Naive thymus-derived CD4-positive, alpha-beta T cell (primary cell): Measurements from ENCODE around the gene TMEM247. TPM values are rescaled to one million over a fixed set of nuclear protein-coding genes. Genes with fewer than 3 reads are reported as not detected.

Experiments
- ATAC-seq: fragments of 150-1000 bp; cut with Tn5 transposase; 2 replicates; pipeline ENCODE4 v1.10.0; 2021; ENCODE audit warnings: mild to moderate bottlenecking, moderate library complexity
- CTCF ChIA-PET: fragments of 350-600 bp; sonication (Branson Sonifier 250); formaldehyde crosslinking; loops from one replicate; lab custom pipeline; 2021; ENCODE audit warnings: antibody characterized with exemption; lab: Charles Lee
- POLR2A ChIA-PET: fragments of 350-600 bp; sonication (Branson Sonifier 250); formaldehyde crosslinking; loops from one replicate; lab custom pipeline; 2021; ENCODE audit warnings: antibody characterized with exemption, inconsistent platforms; lab: Charles Lee
- DNase-seq, 9 donors: peaks; one replicate each; pipeline versions ENCODE4 v3.0.0 to v3.0.0-alpha.2; 2020 to 2022; ENCODE audit warnings: mixed read lengths in 1 of 9
- H3K27ac ChIP-seq: one replicate; pipeline ENCODE4 v1.7.0; 2013; ENCODE audit warnings: mild to moderate bottlenecking, low read depth, low read length, moderate library complexity
- H3K27me3 ChIP-seq, 2 donors: one replicate each; pipeline ENCODE4 v1.7.0; 2013; ENCODE audit warnings: low read length in 2 of 2, mild to moderate bottlenecking in 2 of 2, moderate library complexity in 2 of 2; ENCODE audit not compliant: control insufficient read depth in 2 of 2, insufficient read depth in 2 of 2
- H3K36me3 ChIP-seq, 3 experiments: 1 replicate in 2 of 3; 2 replicates in 1 of 3; pipeline ENCODE4 v1.7.0; 2013; ENCODE audit warnings: low read length in 3 of 3, mild to moderate bottlenecking in 3 of 3, moderate library complexity in 1 of 3; ENCODE audit not compliant: insufficient read depth in 3 of 3, control insufficient read depth in 2 of 3
- H3K4me1 ChIP-seq, 2 donors: one replicate each; pipeline ENCODE4 v1.7.0; 2013; ENCODE audit warnings: low read length in 2 of 2, mild to moderate bottlenecking in 2 of 2, moderate library complexity in 1 of 2; ENCODE audit not compliant: control insufficient read depth in 2 of 2, insufficient read depth in 2 of 2
- H3K4me3 ChIP-seq: 2 replicates; pipeline ENCODE4 v1.7.0; 2013; ENCODE audit warnings: mild to moderate bottlenecking, low read length
- H3K9me3 ChIP-seq, 3 experiments: 1 replicate in 2 of 3; 2 replicates in 1 of 3; pipeline ENCODE4 v1.7.0; 2013; ENCODE audit warnings: low read length in 3 of 3; ENCODE audit not compliant: control insufficient read depth in 2 of 3
- H3K27ac Mint-ChIP-seq, 9 donors: one replicate each; pipeline ENCODE4 v1.8.0; 2020 to 2022; ENCODE audit warnings: mixed read lengths in 9 of 9, mild to moderate bottlenecking in 8 of 9, moderate library complexity in 5 of 9, inconsistent platforms in 2 of 9
- H3K27me3 Mint-ChIP-seq, 5 donors: one replicate each; pipeline ENCODE4 v1.8.0; 2021 to 2022; ENCODE audit warnings: mixed read lengths in 5 of 5, mild to moderate bottlenecking in 1 of 5
- H3K36me3 Mint-ChIP-seq, 5 donors: one replicate each; pipeline ENCODE4 v1.8.0; 2020 to 2022; ENCODE audit warnings: mixed read lengths in 5 of 5, mild to moderate bottlenecking in 3 of 5, inconsistent platforms in 1 of 5
- H3K4me1 Mint-ChIP-seq, 7 donors: one replicate each; pipeline ENCODE4 v1.8.0; 2020 to 2022; ENCODE audit warnings: mixed read lengths in 7 of 7, mild to moderate bottlenecking in 3 of 7, inconsistent platforms in 1 of 7
- H3K4me3 Mint-ChIP-seq, 10 donors: one replicate each; pipeline ENCODE4 v1.8.0; 2020 to 2022; ENCODE audit warnings: mild to moderate bottlenecking in 10 of 10, mixed read lengths in 10 of 10, moderate library complexity in 6 of 10, inconsistent platforms in 2 of 10
- H3K9me3 Mint-ChIP-seq, 11 donors: one replicate each; pipeline ENCODE4 v1.8.0; 2020 to 2022; ENCODE audit warnings: mixed read lengths in 11 of 11, mild to moderate bottlenecking in 4 of 11, inconsistent platforms in 1 of 11, moderate library complexity in 1 of 11
- intact Hi-C, 2 donors: fragments of 100-400 bp; cut with micrococcal nuclease; formaldehyde crosslinking; loops; one replicate each; pipeline ENCODE4 v1.15.1; 2023
- polyA plus RNA-seq, 2 donors: library from polyadenylated mRNA; unstranded; fragments of 300-500 nt; fragmentation: Illumina TruSeq; gene quantifications; one replicate each; pipeline ENCODE4 v1.2.3, GENCODE V29; 2021
- total RNA-seq, 6 experiments: library from RNA in 5 of 6; stranded (reverse) in 5 of 6; gene quantifications; 1 replicate in 5 of 6; 2 replicates in 1 of 6; pipeline ENCODE4 v1.2.3 and lab custom pipeline; 2021 to 2026

TMEM247 gene
- total and polyA plus RNA-seq, 7 experiments from 2014 or later = not detected

DNA sequence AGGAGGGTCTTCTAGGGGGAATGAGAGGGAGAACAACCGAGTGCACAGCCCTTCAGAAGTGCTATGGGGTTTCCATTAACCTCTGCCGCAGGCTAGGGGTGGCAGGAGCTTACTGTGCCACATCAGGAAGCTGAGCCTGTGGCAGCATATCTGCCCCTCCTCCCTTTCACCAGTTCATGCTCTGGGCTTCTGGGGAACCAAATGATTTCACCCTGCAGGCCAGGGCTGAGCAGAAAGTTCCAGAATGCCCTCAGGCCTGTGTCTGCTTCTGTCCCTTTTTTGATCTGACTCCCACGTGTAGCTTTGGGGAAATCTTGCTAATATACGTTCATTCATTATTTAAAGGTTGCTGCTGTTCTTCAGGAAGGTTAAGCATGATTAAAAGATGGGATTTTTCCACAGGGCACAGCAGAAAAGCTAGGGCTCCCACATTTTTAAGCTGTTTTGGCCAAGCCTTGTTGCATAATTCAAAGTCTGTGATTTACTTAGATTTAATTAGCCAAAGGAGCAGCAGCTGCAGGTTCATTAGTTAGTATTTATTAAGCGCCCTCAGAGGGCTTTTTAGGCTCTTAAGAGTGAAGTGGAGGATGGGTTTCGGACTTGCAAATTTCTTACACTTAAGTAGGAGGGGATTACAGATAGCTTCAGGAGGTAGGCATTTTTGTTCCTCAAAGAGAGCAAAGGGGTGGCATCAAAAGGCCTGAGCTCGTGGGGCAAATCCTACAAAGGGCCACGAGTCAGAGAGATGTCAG is 10.2 kb downstream of the TMEM247 start:
- DNase-seq (no peak), ATAC-seq (no peak)
- H3K27ac ChIP-seq = no peak overlapping the region
- H3K4me3 ChIP-seq = no peak overlapping the region
- H3K4me1 Mint-ChIP-seq = peaks cover 0 to 11% (median 7%) of the 10 kb centered on the region in 7 donors
- intact Hi-C loops = loop anchor here in 1 of 2 donors (2.0 kb wide), 1 partner anchor 65 kb away; no protein-coding TSS in a partner anchor
- H3K4me3 Mint-ChIP-seq = no peak overlapping the region
- H3K27me3 ChIP-seq = no peaks in the 10 kb centered on the region
- H3K36me3 Mint-ChIP-seq = no peaks in the 10 kb centered on the region
- H3K27me3 Mint-ChIP-seq = peaks cover 0 to 4% (median 0%) of the 10 kb centered on the region in 5 donors
- no peaks in the 10 kb centered on the region for H3K9me3 ChIP-seq
- H3K36me3 ChIP-seq = no peaks in the 10 kb centered on the region
- ChIA-PET CTCF (interaction anchor here (0.6 to 0.9 kb wide), 2 partner anchors 26 to 61 kb away, joined by 3 read pairs; no protein-coding TSS in a partner anchor), POLR2A (no interaction called here)
- H3K4me1 ChIP-seq = no peaks in the 10 kb centered on the region
- H3K27ac Mint-ChIP-seq = no peak overlapping the region
- H3K9me3 Mint-ChIP-seq = no peaks in the 10 kb centered on the region

DNA sequence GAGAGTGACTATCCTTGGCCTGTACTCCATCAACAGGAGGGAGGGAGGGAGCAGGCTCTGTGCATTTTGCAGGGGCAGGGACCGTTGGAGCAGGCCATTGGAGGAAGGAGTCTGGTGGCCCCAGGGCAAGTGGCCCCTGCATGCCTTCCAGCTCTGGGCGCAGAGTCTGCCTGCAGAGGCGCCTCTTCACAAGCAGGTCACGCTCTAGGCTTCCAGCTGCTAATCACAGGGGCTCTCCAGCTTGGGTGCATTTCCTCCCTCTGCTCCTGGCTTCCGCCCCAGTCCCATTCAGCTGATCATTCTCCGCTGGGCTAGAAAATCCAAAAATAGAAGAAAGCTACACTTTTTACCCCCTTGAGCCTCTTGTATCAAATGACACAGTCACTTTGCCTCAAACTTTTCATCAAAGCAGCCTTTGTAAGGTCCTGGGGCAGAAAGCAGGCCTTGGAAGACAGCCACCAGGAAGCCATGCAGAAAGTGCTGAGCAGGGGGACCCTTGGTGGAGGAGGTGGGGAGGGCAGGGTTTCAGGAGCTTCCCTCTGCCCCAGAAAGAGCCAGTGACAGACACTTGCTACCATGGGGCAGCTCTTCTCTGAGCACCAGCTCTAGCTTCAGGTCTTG is 11.3 kb downstream of the TMEM247 start:
- intact Hi-C loops = loop anchor here in 1 of 2 donors (2.0 kb wide), 1 partner anchor 64 kb away; no protein-coding TSS in a partner anchor
- Mint-ChIP-seq H3K4me3 (no peak overlapping the region), H3K9me3 (no peaks in the 10 kb centered on the region), H3K36me3 (no peaks in the 10 kb centered on the region), H3K4me1 (peaks cover 0 to 11% (median 7%) of the 10 kb centered on the region in 7 donors), H3K27ac (peak overlapping the region in 1 of 9 donors; percentile 51), H3K27me3 (peaks cover 0 to 2% (median 0%) of the 10 kb centered on the region in 5 donors)
- DNase-seq (peak in 1 of 9 donors; percentile 12), ATAC-seq (no peak)
- ChIA-PET POLR2A (no interaction called here), CTCF (interaction anchor here (0.5 to 1.0 kb wide), 2 partner anchors 60 to 121 kb away, joined by 3 to 7 read pairs; no protein-coding TSS in a partner anchor)
- Histone ChIP-seq H3K9me3 (no peaks in the 10 kb centered on the region), H3K27me3 (no peaks in the 10 kb centered on the region), H3K27ac (no peak overlapping the region), H3K36me3 (no peaks in the 10 kb centered on the region), H3K4me3 (no peak overlapping the region), H3K4me1 (no peaks in the 10 kb centered on the region)

DNA sequence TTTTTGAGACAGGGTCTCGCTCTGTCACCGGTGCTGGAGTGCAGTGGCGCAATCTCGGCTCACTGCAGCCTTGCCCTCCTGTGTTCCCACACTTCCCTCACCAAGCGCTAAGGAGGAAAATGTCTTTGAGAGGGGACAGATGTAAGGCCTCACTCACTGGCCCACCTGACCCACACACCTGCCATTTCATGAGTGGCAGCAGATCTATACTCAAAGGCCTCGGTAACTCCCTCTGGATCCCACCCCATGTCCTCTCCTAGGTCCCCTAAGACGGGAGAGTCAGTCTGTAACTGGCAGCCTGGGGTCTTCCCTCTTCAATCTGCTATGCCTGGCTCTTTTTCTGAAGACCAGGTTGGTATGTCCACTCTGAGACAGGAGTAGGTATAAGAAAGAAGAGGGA is 12.9 kb downstream of the TMEM247 start:
- Mint-ChIP-seq H3K27ac (peak overlapping the region in 1 of 9 donors; percentile 25), H3K27me3 (peaks cover 0 to 8% (median 0%) of the 10 kb centered on the region in 5 donors), H3K9me3 (no peaks in the 10 kb centered on the region), H3K36me3 (no peaks in the 10 kb centered on the region), H3K4me1 (peaks cover 0 to 11% (median 7%) of the 10 kb centered on the region in 7 donors), H3K4me3 (no peak overlapping the region)
- no peak overlapping the region for H3K27ac ChIP-seq
- POLR2A ChIA-PET = no interaction called here
- H3K27me3 ChIP-seq = no peaks in the 10 kb centered on the region
- H3K36me3 ChIP-seq = no peaks in the 10 kb centered on the region
- H3K9me3 ChIP-seq = no peaks in the 10 kb centered on the region
- no peak overlapping the region for H3K4me3 ChIP-seq
- CTCF ChIA-PET = no interaction called here
- intact Hi-C loops = no loop called here
- no peaks in the 10 kb centered on the region for H3K4me1 ChIP-seq
- ATAC-seq = no peak
- DNase-seq = no peak

DNA sequence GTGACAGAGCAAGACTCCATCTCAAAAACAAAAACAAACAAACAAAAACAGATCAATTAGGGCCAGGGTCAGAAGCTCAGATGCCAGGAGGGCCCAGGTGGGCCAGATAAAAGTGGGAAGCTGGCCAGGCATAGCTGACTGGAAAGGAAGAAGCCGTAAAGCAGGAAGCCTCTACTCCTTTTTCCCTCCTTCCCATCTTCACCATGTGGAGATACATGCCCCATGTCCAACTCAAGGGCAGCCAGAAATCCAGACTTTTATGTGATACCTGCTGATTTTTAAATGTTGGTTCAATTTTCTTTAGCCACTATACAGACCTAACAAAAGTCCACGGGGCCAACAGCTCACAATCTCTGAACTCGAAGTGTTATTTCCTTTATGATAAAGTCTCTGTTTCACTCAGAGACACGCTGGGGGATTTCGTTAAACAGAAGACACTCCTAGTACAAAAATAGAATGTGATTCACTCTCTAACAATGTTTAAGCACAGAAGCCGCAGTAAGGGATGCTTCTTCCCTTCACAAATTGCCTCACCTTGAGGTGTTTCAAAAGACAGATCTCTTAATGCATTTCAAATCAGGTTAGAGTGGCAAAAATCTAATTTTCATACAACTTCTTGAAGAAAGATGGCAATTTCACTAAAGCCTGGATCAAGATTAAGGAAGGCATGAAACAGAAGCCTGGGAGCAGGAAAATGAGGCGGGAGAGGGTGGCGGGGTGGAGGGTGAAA is 14.0 kb downstream of the TMEM247 start:
- no peak overlapping the region for H3K4me3 ChIP-seq
- Mint-ChIP-seq H3K27ac (peak overlapping the region in 1 of 9 donors; percentile 48), H3K27me3 (peaks cover 0 to 18% (median 0%) of the 10 kb centered on the region in 5 donors), H3K36me3 (no peaks in the 10 kb centered on the region), H3K9me3 (no peaks in the 10 kb centered on the region), H3K4me1 (peaks cover 0 to 13% (median 10%) of the 10 kb centered on the region in 7 donors), H3K4me3 (no peak overlapping the region)
- no peak overlapping the region for H3K27ac ChIP-seq
- H3K36me3 ChIP-seq = no peaks in the 10 kb centered on the region
- no peaks in the 10 kb centered on the region for H3K4me1 ChIP-seq
- DNase-seq = no peak
- no peaks in the 10 kb centered on the region for H3K27me3 ChIP-seq
- intact Hi-C loops = no loop called here
- peak; percentile 22 for ATAC-seq
- ChIA-PET POLR2A (no interaction called here), CTCF (no interaction called here)
- no peaks in the 10 kb centered on the region for H3K9me3 ChIP-seq

DNA sequence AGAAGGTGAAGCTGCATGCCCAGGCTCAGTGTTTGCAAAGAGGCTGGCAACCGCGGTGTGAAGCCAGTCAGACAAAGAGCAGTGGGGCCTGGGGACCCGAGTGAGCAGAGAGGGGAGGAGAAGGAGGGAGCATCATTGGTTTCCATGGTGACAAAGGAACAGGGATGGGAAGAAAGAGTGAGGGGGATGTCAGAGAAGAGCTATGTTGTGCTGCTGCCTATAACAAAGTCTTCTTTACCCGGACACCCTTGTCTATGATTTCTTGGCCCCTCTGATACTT is 14.5 kb downstream of the TMEM247 start:
- H3K27ac ChIP-seq = no peak overlapping the region
- no peaks in the 10 kb centered on the region for H3K9me3 ChIP-seq
- CTCF ChIA-PET = no interaction called here
- POLR2A ChIA-PET = no interaction called here
- no peaks in the 10 kb centered on the region for H3K9me3 Mint-ChIP-seq
- H3K4me3 ChIP-seq = no peak overlapping the region
- peaks cover 0 to 21% (median 0%) of the 10 kb centered on the region in 5 donors for H3K27me3 Mint-ChIP-seq
- ATAC-seq = no peak
- no peaks in the 10 kb centered on the region for H3K36me3 ChIP-seq
- no peaks in the 10 kb centered on the region for H3K36me3 Mint-ChIP-seq
- H3K4me1 ChIP-seq = no peaks in the 10 kb centered on the region
- no peak for DNase-seq
- peaks cover 2 to 18% (median 11%) of the 10 kb centered on the region in 7 donors for H3K4me1 Mint-ChIP-seq
- no peak overlapping the region for H3K27ac Mint-ChIP-seq
- H3K4me3 Mint-ChIP-seq = no peak overlapping the region
- intact Hi-C loops = no loop called here
- no peaks in the 10 kb centered on the region for H3K27me3 ChIP-seq

DNA sequence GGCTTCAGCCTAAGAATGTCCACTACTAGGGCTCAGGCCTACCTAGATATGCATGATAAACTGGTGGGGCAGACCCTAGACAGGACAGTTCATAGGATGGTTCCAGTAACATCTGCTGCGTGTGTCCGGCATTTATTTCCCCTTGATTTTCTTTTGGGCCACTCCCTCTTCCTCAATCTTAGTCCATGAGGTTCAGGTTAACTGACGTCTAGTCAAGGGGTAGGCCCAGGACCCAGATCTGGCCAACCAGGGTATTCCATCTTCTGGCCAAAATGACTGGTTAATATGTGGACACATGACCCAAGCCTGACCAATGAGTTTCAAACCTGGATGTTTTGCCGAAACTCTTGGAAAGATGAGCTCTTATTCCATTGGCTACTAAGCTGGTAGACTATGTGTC is 15.2 kb downstream of the TMEM247 start:
- Mint-ChIP-seq H3K27me3 (peaks cover 0 to 26% (median 0%) of the 10 kb centered on the region in 5 donors), H3K36me3 (no peaks in the 10 kb centered on the region), H3K4me3 (no peak overlapping the region), H3K27ac (no peak overlapping the region), H3K4me1 (peaks cover 4 to 20% (median 12%) of the 10 kb centered on the region in 7 donors), H3K9me3 (no peaks in the 10 kb centered on the region)
- ChIA-PET POLR2A (no interaction called here), CTCF (interaction anchor here (0.6 kb wide), 1 partner anchor 109 kb away, joined by 3 read pairs; no protein-coding TSS in a partner anchor)
- H3K4me1 ChIP-seq = no peaks in the 10 kb centered on the region
- intact Hi-C loops = no loop called here
- no peak overlapping the region for H3K27ac ChIP-seq
- H3K27me3 ChIP-seq = no peaks in the 10 kb centered on the region
- H3K36me3 ChIP-seq = no peaks in the 10 kb centered on the region
- no peak for ATAC-seq
- H3K9me3 ChIP-seq = no peaks in the 10 kb centered on the region
- no peak overlapping the region for H3K4me3 ChIP-seq
- DNase-seq = no peak
